SK-N-SH (cell line): ENCODE results near the gene DHDH. TPM values are rescaled to one million over a fixed set of nuclear protein-coding genes. Genes with fewer than 3 reads are reported as not detected.

Source experiments
- CTCF ChIA-PET: fragments of 300-600, 350-600 bp; formaldehyde crosslinking; extraction: SDS; loops from one replicate; lab custom pipeline; 2021; lab: Yijun Ruan, JAX
- POLR2A ChIA-PET: fragments of 350-600 bp; sonication (Branson Sonifier 250); formaldehyde crosslinking; extraction: SDS; loops from one replicate; lab custom pipeline; 2020; ENCODE audit warnings: antibody characterized with exemption, inconsistent platforms; lab: Yijun Ruan, JAX
- DNase-seq: peaks from one replicate; pipeline ENCODE4 v3.0.0; 2012
- H2AFZ ChIP-seq: fragments of 200-600 bp; sonication (generic); 2 replicates; pipeline ENCODE4 v1.8.1; 2016; ENCODE audit warnings: antibody characterized with exemption, mild to moderate bottlenecking, low read depth
- H3F3A ChIP-seq: fragments of 200-600 bp; sonication (generic); replicated peaks from 2 replicates; pipeline ENCODE3; 2016; ENCODE audit warnings: antibody characterized with exemption, mild to moderate bottlenecking; ENCODE audit not compliant: insufficient read depth
- H3K27ac ChIP-seq, 2 experiments: fragments of 200-500 bp in 1 of 2; fragments of 200-600 bp in 1 of 2; sonication (Bioruptor generic) in 1 of 2; sonication (generic), shearing (Covaris generic) in 1 of 2; 2 replicates each; pipeline versions ENCODE4 v1.5.1 to v1.6.1; 2014 to 2016; ENCODE audit warnings: low read depth in 2 of 2, inconsistent platforms in 1 of 2, low read length in 1 of 2, mild to moderate bottlenecking in 1 of 2, mixed read lengths in 1 of 2
- H3K27me3 ChIP-seq: fragments of 200-600 bp; sonication (generic), shearing (Covaris generic); 2 replicates; pipeline ENCODE4 v1.6.1; 2016; ENCODE audit warnings: mixed run types; ENCODE audit not compliant: insufficient read depth
- H3K36me3 ChIP-seq, 2 experiments: fragments of 200-500 bp in 1 of 2; fragments of 200-600 bp in 1 of 2; sonication (Bioruptor generic) in 1 of 2; sonication (generic) in 1 of 2; replicated peaks in 1 of 2; 2 replicates each; pipeline versions ENCODE3 to v1.5.1; 2014 to 2016; ENCODE audit warnings: low read length in 1 of 2, mild to moderate bottlenecking in 1 of 2; ENCODE audit not compliant: insufficient read depth in 2 of 2, control insufficient read depth in 1 of 2
- H3K4me1 ChIP-seq, 2 experiments: fragments of 200-500 bp in 1 of 2; fragments of 200-600 bp in 1 of 2; sonication (Bioruptor generic) in 1 of 2; sonication (generic), shearing (Covaris generic) in 1 of 2; 2 replicates each; pipeline versions ENCODE4 v1.5.1 to v1.6.1; 2014 to 2016; ENCODE audit warnings: low read depth in 1 of 2, low read length in 1 of 2, mixed run types in 1 of 2; ENCODE audit not compliant: insufficient read depth in 2 of 2, control insufficient read depth in 1 of 2
- H3K4me2 ChIP-seq: fragments of 200-600 bp; sonication (generic), shearing (Covaris generic); 2 replicates; pipeline ENCODE4 v1.6.1; 2017; ENCODE audit warnings: mixed run types
- H3K4me3 ChIP-seq, 2 experiments: fragments of 200-500 bp in 1 of 2; fragments of 200-600 bp in 1 of 2; sonication (Bioruptor generic) in 1 of 2; sonication (generic), shearing (Covaris generic) in 1 of 2; 2 replicates each; pipeline versions ENCODE4 v1.5.1 to v1.8.1; 2014 to 2016; ENCODE audit warnings: low read depth in 2 of 2, inconsistent platforms in 1 of 2, low read length in 1 of 2, mild to moderate bottlenecking in 1 of 2, mixed read lengths in 1 of 2, moderate library complexity in 1 of 2
- H3K79me2 ChIP-seq: fragments of 200-600 bp; sonication (generic); 2 replicates; pipeline ENCODE4 v1.8.1; 2017; ENCODE audit warnings: mild to moderate bottlenecking; ENCODE audit not compliant: insufficient read depth
- H3K9ac ChIP-seq: fragments of 200-600 bp; sonication (generic); 2 replicates; pipeline ENCODE4 v1.6.1; 2017; ENCODE audit warnings: mixed run types
- H3K9me2 ChIP-seq: fragments of 200-600 bp; sonication (generic); 2 replicates; pipeline ENCODE4 v1.6.1; 2017; ENCODE audit warnings: mixed run types
- H3K9me3 ChIP-seq: fragments of 200-600 bp; sonication (generic); 2 replicates; pipeline ENCODE4 v1.6.1; 2017; ENCODE audit warnings: mixed run types, mild to moderate bottlenecking, moderate library complexity
- H4K20me1 ChIP-seq: fragments of 200-600 bp; sonication (generic); 2 replicates; pipeline ENCODE4 v1.6.1; 2017; ENCODE audit warnings: mild to moderate bottlenecking, mixed run types; ENCODE audit not compliant: insufficient read depth
- EZH2phosphoT487 ChIP-seq: fragments of 200-600 bp; sonication (generic); IDR thresholded peaks from 2 replicates; pipeline ENCODE4 v1.6.1; 2017; ENCODE audit warnings: low read depth, mixed run types, mild to moderate bottlenecking, antibody characterized with exemption, moderate library complexity, borderline replicate concordance
- FOSL2 ChIP-seq: IDR thresholded peaks from 2 replicates; pipeline ENCODE4 v1.4.0; 2012; ENCODE audit warnings: low read depth, mild to moderate bottlenecking, moderate library complexity, borderline replicate concordance
- MEF2A ChIP-seq: IDR thresholded peaks from 2 replicates; pipeline ENCODE4 v1.4.0; 2012; ENCODE audit warnings: low read depth, borderline replicate concordance
- NRF1 ChIP-seq: IDR thresholded peaks from 2 replicates; pipeline ENCODE4 v1.6.1; 2012; ENCODE audit warnings: low read depth, mild to moderate bottlenecking, low read length
- RAD21 ChIP-seq: IDR thresholded peaks from 2 replicates; pipeline ENCODE4 v1.6.1; 2012; ENCODE audit warnings: mild to moderate bottlenecking, low read length
- REST ChIP-seq: IDR thresholded peaks from 2 replicates; pipeline ENCODE4 v1.6.1; 2012; ENCODE audit warnings: mild to moderate bottlenecking, low read depth, low read length, moderate library complexity
- SMC3 ChIP-seq: IDR thresholded peaks from 2 replicates; pipeline ENCODE4 v1.6.1; 2012; ENCODE audit warnings: low read depth, low read length, improper control_type of control experiment
- TEAD4 ChIP-seq: IDR thresholded peaks from 2 replicates; pipeline ENCODE4 v1.4.0; 2012; ENCODE audit warnings: mild to moderate bottlenecking, borderline replicate concordance; ENCODE audit not compliant: insufficient read depth
- USF2 ChIP-seq: fragments of 150-350 bp; IDR thresholded peaks from 2 replicates; pipeline ENCODE4 v1.6.1; 2017; ENCODE audit warnings: antibody characterized with exemption, low read length, low read depth, borderline replicate concordance
- YY1 ChIP-seq: IDR thresholded peaks from 2 replicates; pipeline ENCODE4 v1.4.0; 2012; ENCODE audit warnings: low read depth, mild to moderate bottlenecking
- ZBTB33 ChIP-seq: IDR thresholded peaks from 2 replicates; pipeline ENCODE4 v1.4.0; 2012; ENCODE audit warnings: low read depth, borderline replicate concordance
- WGBS: methylation state at CpG from one replicate; pipeline ENCODE4 v1.1.6; 2017; ENCODE audit warnings: low lambda C conversion rate; 5-methylcytosine and 5-hydroxymethylcytosine counted together
- polyA plus RNA-seq, 3 experiments: library from polyadenylated mRNA; depleted of rRNA; stranded (reverse); fragments of >200 nt; gene quantifications; 2 replicates each; pipeline ENCODE4 v1.2.3, GENCODE V29; 2012

The DHDH gene
- polyA plus RNA-seq, 1 of the 3 experiments (the other 2 are of a cell fraction) = 0.72 TPM

GRCh38 chr19:48947258-48947542, 13.7 kb downstream of the DHDH start:
- POLR2A ChIA-PET = no interaction called here
- no peaks in the 10 kb centered on the region for H3K27me3 ChIP-seq
- H4K20me1 ChIP-seq = no peaks in the 10 kb centered on the region
- no peaks in the 10 kb centered on the region for H3K9me2 ChIP-seq
- no peak overlapping the region for H3K9ac ChIP-seq
- H3F3A ChIP-seq = no peaks in the 10 kb centered on the region
- no peaks in the 10 kb centered on the region for H3K36me3 ChIP-seq
- no peaks in the 10 kb centered on the region for H3K79me2 ChIP-seq
- H3K4me3 ChIP-seq = no peak overlapping the region
- no peak overlapping the region for H3K4me2 ChIP-seq
- H3K4me1 ChIP-seq = no peaks in the 10 kb centered on the region
- H3K27ac ChIP-seq = no peak overlapping the region
- CTCF ChIA-PET = interaction anchor here (1.0 kb wide), 1 partner anchor 159 kb away, joined by 3 read pairs; no protein-coding TSS in a partner anchor
- WGBS = 88% methylated on average over 3 of the region's 3 CpGs
- no peaks in the 10 kb centered on the region for H3K9me3 ChIP-seq
- no peak for DNase-seq
- H2AFZ ChIP-seq = no peak overlapping the region
- TF ChIP-seq EZH2phosphoT487 = no peak
- no peak for TF ChIP-seq SMC3
- TF ChIP-seq TEAD4 = no peak
- no peak for TF ChIP-seq ZBTB33

GRCh38 chr19:48950159-48950558, 16.7 kb downstream of the DHDH start:
- TF ChIP-seq RAD21 = no peak
- TF ChIP-seq MEF2A = no peak
- no peak for TF ChIP-seq TEAD4
- TF ChIP-seq REST = no peak
- no peak for TF ChIP-seq EZH2phosphoT487
- TF ChIP-seq USF2 = no peak
- no peak for TF ChIP-seq YY1
- TF ChIP-seq FOSL2 = no peak
- no peak for TF ChIP-seq NRF1
- Histone ChIP-seq H3K79me2 (peaks cover 5% of the 10 kb centered on the region), H3K4me3 (no peak overlapping the region), H3K9ac (no peak overlapping the region), H3F3A (no peaks in the 10 kb centered on the region), H3K4me1 (no peaks in the 10 kb centered on the region), H3K36me3 (no peaks in the 10 kb centered on the region), H3K27me3 (no peaks in the 10 kb centered on the region), H3K27ac (no peak overlapping the region), H3K9me2 (no peaks in the 10 kb centered on the region), H3K4me2 (no peak overlapping the region), H3K9me3 (no peaks in the 10 kb centered on the region), H4K20me1 (no peaks in the 10 kb centered on the region), H2AFZ (no peak overlapping the region)
- ChIA-PET CTCF (interaction anchor here (2.9 kb wide), 1 partner anchor 21 kb away, joined by 7 read pairs; no protein-coding TSS in a partner anchor), POLR2A (no interaction called here)
- no peak for DNase-seq
- 90% methylated on average over 3 of the region's 3 CpGs for WGBS
